Common myeloid progenitor, CD34-positive (primary cell): ENCODE measurements around the gene MAGEE2. TPM values are rescaled to one million over a fixed set of nuclear protein-coding genes. Genes with fewer than 3 reads are reported as not detected.
"Not testable (repeated sequence)": the region's sequence is repeated elsewhere in the genome, so short reads cannot be mapped to it uniquely, and the experiment has no call there.

ENCODE experiments used
- CTCF ChIA-PET: fragments of 350-600 bp; sonication (Branson Sonifier 250); formaldehyde crosslinking; loops from one replicate; lab custom pipeline; 2021; ENCODE audit warnings: antibody characterized with exemption; lab: Charles Lee
- POLR2A ChIA-PET: fragments of 350-600 bp; sonication (Branson Sonifier 250); formaldehyde crosslinking; loops from one replicate; lab custom pipeline; 2021; ENCODE audit warnings: antibody characterized with exemption; lab: Charles Lee
- DNase-seq, 3 donors: peaks; one replicate each; pipeline versions ENCODE4 v3.0.0 to v3.0.0-alpha.2; 2013
- H3K27ac ChIP-seq, 2 experiments: 1 replicate in 1 of 2; 2 replicates in 1 of 2; pipeline ENCODE4 v1.7.0; 2013; ENCODE audit warnings: inconsistent platforms in 2 of 2, low read length in 2 of 2, mild to moderate bottlenecking in 2 of 2, low read depth in 1 of 2, moderate library complexity in 1 of 2; ENCODE audit not compliant: severe bottlenecking in 2 of 2, insufficient read depth in 1 of 2, poor library complexity in 1 of 2
- H3K27me3 ChIP-seq, 5 experiments: replicated peaks in 2 of 5; 1 replicate in 3 of 5; 2 replicates in 2 of 5; pipeline versions ENCODE4 v1.6.1 to v1.7.0; 2013; ENCODE audit warnings: low read length in 4 of 5, mild to moderate bottlenecking in 2 of 5, moderate library complexity in 2 of 5, inconsistent platforms in 1 of 5; ENCODE audit not compliant: insufficient read depth in 5 of 5, control insufficient read depth in 4 of 5
- H3K36me3 ChIP-seq, 4 experiments: 1 replicate in 2 of 4; 2 replicates in 2 of 4; pipeline versions ENCODE4 v1.6.1 to v1.7.0; 2013; ENCODE audit warnings: low read length in 3 of 4, control low read depth in 1 of 4, mild to moderate bottlenecking in 1 of 4; ENCODE audit not compliant: control insufficient read depth in 4 of 4, insufficient read depth in 4 of 4
- H3K4me1 ChIP-seq, 4 experiments: 1 replicate in 3 of 4; 2 replicates in 1 of 4; pipeline versions ENCODE4 v1.6.1 to v1.7.1; 2013; ENCODE audit warnings: low read length in 3 of 4, mild to moderate bottlenecking in 3 of 4, control low read depth in 1 of 4, inconsistent platforms in 1 of 4, moderate library complexity in 1 of 4; ENCODE audit not compliant: control insufficient read depth in 4 of 4, insufficient read depth in 4 of 4; ENCODE audit errors: control extremely low read depth in 1 of 4
- H3K4me3 ChIP-seq, 7 experiments: 1 replicate in 4 of 7; 2 replicates in 3 of 7; pipeline versions ENCODE4 v1.5.1 to v1.7.0; 2013; ENCODE audit warnings: mild to moderate bottlenecking in 7 of 7, low read length in 6 of 7, moderate library complexity in 6 of 7, inconsistent platforms in 2 of 7, low read depth in 2 of 7, control low read depth in 1 of 7; ENCODE audit not compliant: insufficient read depth in 4 of 7, control insufficient read depth in 1 of 7; ENCODE audit errors: extremely low read depth in 1 of 7
- H3K9me3 ChIP-seq, 5 experiments: 1 replicate in 4 of 5; 2 replicates in 1 of 5; pipeline versions ENCODE4 v1.6.1 to v1.7.1; 2013; ENCODE audit warnings: low read length in 4 of 5, mild to moderate bottlenecking in 2 of 5, inconsistent platforms in 1 of 5, low read depth in 1 of 5, moderate library complexity in 1 of 5; ENCODE audit not compliant: control insufficient read depth in 4 of 5, insufficient read depth in 2 of 5; ENCODE audit errors: control extremely low read depth in 1 of 5
- WGBS: methylation state at CpG from one replicate; pipeline ENCODE4 v1.1.5; 2013; ENCODE audit not compliant: insufficient coverage; 5-methylcytosine and 5-hydroxymethylcytosine counted together
- polyA plus RNA-seq: library from polyadenylated mRNA; unstranded; fragments of 120-200 nt; gene quantifications from one replicate; pipeline ENCODE4 v1.2.1, GENCODE V29; 2013

The MAGEE2 gene, protein sequence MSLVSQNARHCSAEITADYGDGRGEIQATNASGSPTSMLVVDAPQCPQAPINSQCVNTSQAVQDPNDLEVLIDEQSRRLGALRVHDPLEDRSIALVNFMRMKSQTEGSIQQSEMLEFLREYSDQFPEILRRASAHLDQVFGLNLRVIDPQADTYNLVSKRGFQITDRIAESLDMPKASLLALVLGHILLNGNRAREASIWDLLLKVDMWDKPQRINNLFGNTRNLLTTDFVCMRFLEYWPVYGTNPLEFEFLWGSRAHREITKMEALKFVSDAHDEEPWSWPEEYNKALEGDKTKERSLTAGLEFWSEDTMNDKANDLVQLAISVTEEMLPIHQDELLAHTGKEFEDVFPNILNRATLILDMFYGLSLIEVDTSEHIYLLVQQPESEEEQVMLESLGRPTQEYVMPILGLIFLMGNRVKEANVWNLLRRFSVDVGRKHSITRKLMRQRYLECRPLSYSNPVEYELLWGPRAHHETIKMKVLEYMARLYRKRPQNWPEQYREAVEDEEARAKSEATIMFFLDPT
- 0.24 TPM for polyA plus RNA-seq

- Histone ChIP-seq H3K9me3 (peaks cover 0 to 2% (median 0%) of the 10 kb centered on the region in 5 experiments), H3K27ac (no peak within 1 kb of the TSS), H3K4me3 (peak within 1 kb of the TSS in 6 of 7 experiments; percentile 23 to 75 (median 54)), H3K4me1 (no peaks in the 10 kb centered on the region), H3K36me3 (no peaks in the 10 kb centered on the region), H3K27me3 (peaks cover 0 to 7% (median 0%) of the 10 kb centered on the region in 5 experiments)
- DNase-seq: peak; percentile 14 to 49 (median 46)
- ChIA-PET POLR2A (no interaction called here), CTCF (no interaction called here)
- 46% methylated on average over 36 of the region's 36 CpGs for WGBS
Observed at GRCh38 chrX:75784680-75785491, at the start of gene MAGEE2. Gene MAGEE2, minus strand, starts transcription at chrX:75785254. Its CDS starts 203 bp downstream, at chrX:75785051.

DNA sequence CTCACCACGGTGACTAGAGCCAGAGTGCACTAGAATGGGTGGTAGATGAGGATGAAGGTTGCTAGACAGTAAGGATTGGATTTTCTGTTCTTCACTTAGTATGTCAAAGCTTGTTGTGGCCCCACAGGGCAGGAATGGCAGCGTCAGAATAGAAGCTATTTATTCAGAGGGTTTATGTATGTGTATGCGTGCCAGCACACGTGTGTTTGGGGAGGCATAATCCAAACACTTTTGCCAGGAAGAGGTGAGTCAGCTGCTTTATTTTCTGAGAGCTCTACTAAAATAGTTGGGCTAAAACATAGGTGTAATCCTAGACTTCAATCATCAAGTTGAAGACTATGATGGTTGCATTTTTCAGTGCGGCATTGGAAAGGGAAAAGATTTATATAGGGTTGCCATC is 1.2 kb upstream of the MAGEE2 start:
- WGBS: 91% methylated on average over 4 of the region's 5 CpGs
- DNase-seq: no peak
- CTCF ChIA-PET: no interaction called here
- Histone ChIP-seq H3K9me3 (peaks cover 0 to 4% (median 0%) of the 10 kb centered on the region in 5 experiments), H3K27ac (no peak overlapping the region), H3K4me1 (no peaks in the 10 kb centered on the region), H3K27me3 (peaks cover 0 to 7% (median 0%) of the 10 kb centered on the region in 5 experiments), H3K36me3 (no peaks in the 10 kb centered on the region), H3K4me3 (no peak overlapping the region)
- POLR2A ChIA-PET: no interaction called here

- POLR2A ChIA-PET: no interaction called here
- Histone ChIP-seq H3K27me3 (peaks cover 0 to 7% (median 0%) of the 10 kb centered on the region in 5 experiments), H3K4me1 (no peaks in the 10 kb centered on the region), H3K27ac (no peak overlapping the region), H3K4me3 (no peak overlapping the region), H3K36me3 (no peaks in the 10 kb centered on the region), H3K9me3 (no peaks in the 10 kb centered on the region)
- CTCF ChIA-PET: no interaction called here
- 37% methylated on average over 10 of the region's 15 CpGs for WGBS
- no peak for DNase-seq
Observed at GRCh38 chrX:75781611-75782010, 3.4 kb downstream of the MAGEE2 start.

DNA sequence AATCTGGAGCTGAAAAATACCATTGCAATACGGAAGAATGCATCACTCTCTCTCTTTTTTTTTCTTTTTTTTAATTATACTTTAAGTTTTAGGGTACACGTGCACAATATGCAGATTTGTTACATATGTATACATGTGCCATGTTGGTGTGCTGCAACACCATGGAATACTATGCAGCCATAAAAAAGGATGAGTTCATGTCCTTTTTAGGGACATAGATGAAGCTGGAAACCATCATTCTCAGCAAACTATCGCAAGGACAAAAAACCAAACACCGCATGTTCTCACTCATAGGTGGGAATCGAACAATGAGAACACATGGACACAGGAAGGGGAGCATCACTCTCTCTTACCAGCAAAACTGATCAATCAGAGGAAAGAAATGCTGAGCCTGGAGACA is 17.0 kb downstream of the MAGEE2 start:
- no CpG with 5 or more reads among the region's 5 CpGs for WGBS
- POLR2A ChIA-PET, H3K4me3 ChIP-seq, DNase-seq, H3K36me3 ChIP-seq, H3K9me3 ChIP-seq, H3K27ac ChIP-seq, CTCF ChIA-PET, H3K4me1 ChIP-seq, H3K27me3 ChIP-seq: not testable (repeated sequence)

GRCh38 chrX:75748431-75748830 is 36.6 kb downstream of the MAGEE2 start:
- H3K27ac ChIP-seq: no peak overlapping the region
- peak in 1 of 3 donors; percentile 3 for DNase-seq
- H3K9me3 ChIP-seq: peaks cover 0 to 5% (median 0%) of the 10 kb centered on the region in 5 experiments
- H3K36me3 ChIP-seq: no peaks in the 10 kb centered on the region
- ChIA-PET CTCF (no interaction called here), POLR2A (no interaction called here)
- 72% methylated on average over 2 of the region's 2 CpGs for WGBS
- H3K4me3 ChIP-seq: no peak overlapping the region
- no peaks in the 10 kb centered on the region for H3K4me1 ChIP-seq
- H3K27me3 ChIP-seq: no peaks in the 10 kb centered on the region

DNA sequence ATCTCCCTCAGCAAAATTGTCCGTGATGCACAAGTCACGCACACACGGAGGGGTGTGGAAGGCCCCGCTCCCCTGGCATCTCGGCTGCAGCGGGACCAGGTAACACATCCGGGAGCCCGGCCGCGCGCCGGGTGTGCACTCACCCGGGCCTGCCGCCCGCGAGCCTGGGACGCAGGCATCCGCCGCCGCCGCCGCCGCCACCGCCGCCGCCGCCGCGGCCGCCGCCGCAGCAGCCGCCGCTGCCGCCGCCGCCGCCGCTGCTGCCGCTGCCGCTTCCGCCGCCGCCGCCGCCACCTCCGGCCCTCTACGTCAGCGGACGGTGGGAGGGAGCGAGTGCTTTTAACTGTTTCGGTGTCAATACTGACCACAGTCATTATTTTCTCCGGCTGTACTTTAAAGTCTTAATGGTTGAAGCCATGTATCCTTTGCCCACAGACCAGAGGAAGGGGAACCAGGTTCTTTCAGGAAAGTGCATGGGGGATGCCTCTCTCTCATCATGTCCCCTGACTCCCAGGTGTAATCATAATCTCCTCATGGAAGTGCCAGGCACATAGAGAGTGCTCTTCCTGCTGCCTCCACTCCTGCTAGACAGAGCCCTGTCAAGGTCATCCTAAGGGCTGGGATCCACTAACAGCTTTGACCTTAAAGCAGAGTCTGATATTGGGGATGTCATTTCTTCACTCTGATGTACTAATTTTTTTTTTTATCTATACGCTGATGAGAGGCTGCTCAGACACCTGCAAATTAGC is 38.0 kb downstream of the MAGEE2 start:
- Histone ChIP-seq H3K27me3 (no peaks in the 10 kb centered on the region), H3K4me3 (peak overlapping the region; percentile 35 to 87 (median 64)), H3K9me3 (peaks cover 0 to 9% (median 2%) of the 10 kb centered on the region in 5 experiments), H3K27ac (no peak overlapping the region), H3K4me1 (no peaks in the 10 kb centered on the region), H3K36me3 (no peaks in the 10 kb centered on the region)
- ChIA-PET POLR2A (no interaction called here), CTCF (no interaction called here)
- DNase-seq: peak; percentile 19 to 78 (median 68)
- 43% methylated on average over 29 of the region's 54 CpGs for WGBS
